GM12801 (cell line): Measurements from ENCODE around the gene IBA57.

Source experiments
- CTCF ChIP-seq: IDR thresholded peaks from one replicate; pipeline ENCODE4 v1.5.1; 2011; ENCODE audit warnings: control low read depth; ENCODE audit not compliant: insufficient read length; ENCODE audit errors: extremely low read depth

The IBA57 gene

GRCh38 chr1:228171221-228171891, 5.8 kb downstream of the IBA57 start:
- TF ChIP-seq CTCF = no peak

- no peak for TF ChIP-seq CTCF
Observed at GRCh38 chr1:228172591-228173527, 7.3 kb downstream of the IBA57 start.

- no peak for TF ChIP-seq CTCF
Observed at GRCh38 chr1:228174482-228175315, 9.1 kb downstream of the IBA57 start.

DNA sequence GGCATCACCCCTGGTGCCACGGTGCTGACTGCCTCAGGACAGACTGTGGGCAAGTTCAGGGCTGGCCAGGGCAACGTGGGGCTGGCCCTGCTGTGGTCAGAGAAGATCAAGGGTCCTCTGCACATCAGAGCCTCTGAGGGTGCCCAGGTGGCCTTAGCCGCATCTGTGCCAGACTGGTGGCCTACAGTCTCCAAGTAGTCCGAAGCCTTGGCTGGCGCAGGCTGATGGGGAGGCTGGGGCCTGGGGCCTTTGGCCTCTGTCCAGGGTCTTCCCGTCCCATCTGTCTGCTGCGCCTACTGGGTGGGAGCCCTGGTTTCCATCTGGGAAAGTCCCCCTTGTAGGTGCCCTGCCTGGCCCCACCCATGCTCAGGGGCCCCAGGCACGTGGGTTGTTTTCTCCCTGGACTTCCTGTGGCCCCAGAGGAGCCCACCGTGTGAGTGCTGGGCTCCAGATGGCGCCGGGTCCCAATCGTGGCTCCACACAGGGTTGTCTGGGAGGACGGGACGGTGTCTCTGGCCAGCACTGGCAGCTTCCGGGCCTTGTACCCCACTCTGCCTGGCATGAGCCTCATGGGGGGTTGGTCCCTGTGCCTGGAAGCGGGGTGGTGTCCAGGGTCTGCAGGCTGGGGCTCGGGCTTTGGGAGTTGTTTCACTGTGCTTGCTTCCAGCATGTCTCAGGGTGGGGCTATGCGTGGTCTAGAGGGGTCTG, 9.9 kb downstream of the IBA57 start:
- TF ChIP-seq CTCF = no peak

GRCh38 chr1:228176024-228176395, 10.4 kb downstream of the IBA57 start:
- no peak for TF ChIP-seq CTCF

- no peak for TF ChIP-seq CTCF
Observed at GRCh38 chr1:228176461-228177182, 11.0 kb downstream of the IBA57 start.
